AG09319 (cell line): ENCODE measurements around the gene IFITM10.

Experiments used
- DNase-seq: peaks from one replicate; pipeline ENCODE4 v3.0.0-alpha.2; 2010; ENCODE audit warnings: low read depth; ENCODE audit errors: extremely low read depth
- TF ChIP-seq, protein P1 (sequence below): IDR thresholded peaks from 2 replicates; pipeline ENCODE4 v1.5.1; 2011; ENCODE audit warnings: low read depth, mild to moderate bottlenecking, inconsistent platforms, low read length, moderate library complexity

IFITM10 gene

DNA sequence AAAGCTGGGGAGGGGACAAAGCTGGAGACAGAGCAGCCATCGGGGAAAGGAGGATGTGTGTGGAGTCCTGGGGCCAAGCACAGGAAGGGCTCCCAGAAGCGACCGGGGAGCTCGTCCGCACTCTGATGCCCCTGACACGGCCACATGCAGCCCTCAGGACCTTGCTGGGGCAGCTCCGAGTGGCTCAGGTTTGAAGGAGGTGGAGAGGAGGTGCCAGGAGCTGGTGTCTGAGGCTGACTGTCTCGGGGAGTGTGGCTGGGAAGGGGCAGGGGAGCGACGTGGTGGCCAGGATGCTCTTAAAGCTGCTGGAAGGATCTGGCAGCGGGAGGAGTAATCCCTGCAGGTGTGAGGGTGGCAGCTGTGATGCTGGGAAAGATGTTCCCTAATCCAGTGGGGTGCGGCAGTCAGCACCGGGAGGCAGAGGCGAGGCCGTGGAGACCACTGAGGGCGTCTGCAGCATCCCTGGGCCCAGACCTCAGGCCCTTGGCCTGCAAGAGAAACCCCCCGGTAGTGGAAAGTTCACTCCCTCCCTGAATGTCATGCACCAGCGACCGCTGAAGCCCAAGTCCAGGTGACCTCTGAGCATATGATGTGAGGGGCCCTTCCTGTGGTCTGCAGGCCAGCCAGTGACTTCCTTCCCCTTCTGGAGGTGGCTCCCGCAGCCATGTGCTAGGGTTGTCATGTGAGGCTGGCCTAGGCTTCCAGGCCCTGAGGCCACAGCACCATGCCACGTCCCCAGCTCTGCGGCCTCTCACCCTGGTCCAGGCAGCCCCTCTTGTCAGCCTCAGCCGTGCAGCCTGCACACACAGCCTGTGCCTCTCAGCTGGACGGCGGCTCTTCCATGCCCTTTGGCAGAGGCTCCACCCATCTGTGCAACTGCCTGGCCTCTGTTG lies 30.6 kb upstream of the IFITM10 start:
- TF ChIP-seq, protein P1, sequence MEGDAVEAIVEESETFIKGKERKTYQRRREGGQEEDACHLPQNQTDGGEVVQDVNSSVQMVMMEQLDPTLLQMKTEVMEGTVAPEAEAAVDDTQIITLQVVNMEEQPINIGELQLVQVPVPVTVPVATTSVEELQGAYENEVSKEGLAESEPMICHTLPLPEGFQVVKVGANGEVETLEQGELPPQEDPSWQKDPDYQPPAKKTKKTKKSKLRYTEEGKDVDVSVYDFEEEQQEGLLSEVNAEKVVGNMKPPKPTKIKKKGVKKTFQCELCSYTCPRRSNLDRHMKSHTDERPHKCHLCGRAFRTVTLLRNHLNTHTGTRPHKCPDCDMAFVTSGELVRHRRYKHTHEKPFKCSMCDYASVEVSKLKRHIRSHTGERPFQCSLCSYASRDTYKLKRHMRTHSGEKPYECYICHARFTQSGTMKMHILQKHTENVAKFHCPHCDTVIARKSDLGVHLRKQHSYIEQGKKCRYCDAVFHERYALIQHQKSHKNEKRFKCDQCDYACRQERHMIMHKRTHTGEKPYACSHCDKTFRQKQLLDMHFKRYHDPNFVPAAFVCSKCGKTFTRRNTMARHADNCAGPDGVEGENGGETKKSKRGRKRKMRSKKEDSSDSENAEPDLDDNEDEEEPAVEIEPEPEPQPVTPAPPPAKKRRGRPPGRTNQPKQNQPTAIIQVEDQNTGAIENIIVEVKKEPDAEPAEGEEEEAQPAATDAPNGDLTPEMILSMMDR = no peak
- no peak for DNase-seq

DNA sequence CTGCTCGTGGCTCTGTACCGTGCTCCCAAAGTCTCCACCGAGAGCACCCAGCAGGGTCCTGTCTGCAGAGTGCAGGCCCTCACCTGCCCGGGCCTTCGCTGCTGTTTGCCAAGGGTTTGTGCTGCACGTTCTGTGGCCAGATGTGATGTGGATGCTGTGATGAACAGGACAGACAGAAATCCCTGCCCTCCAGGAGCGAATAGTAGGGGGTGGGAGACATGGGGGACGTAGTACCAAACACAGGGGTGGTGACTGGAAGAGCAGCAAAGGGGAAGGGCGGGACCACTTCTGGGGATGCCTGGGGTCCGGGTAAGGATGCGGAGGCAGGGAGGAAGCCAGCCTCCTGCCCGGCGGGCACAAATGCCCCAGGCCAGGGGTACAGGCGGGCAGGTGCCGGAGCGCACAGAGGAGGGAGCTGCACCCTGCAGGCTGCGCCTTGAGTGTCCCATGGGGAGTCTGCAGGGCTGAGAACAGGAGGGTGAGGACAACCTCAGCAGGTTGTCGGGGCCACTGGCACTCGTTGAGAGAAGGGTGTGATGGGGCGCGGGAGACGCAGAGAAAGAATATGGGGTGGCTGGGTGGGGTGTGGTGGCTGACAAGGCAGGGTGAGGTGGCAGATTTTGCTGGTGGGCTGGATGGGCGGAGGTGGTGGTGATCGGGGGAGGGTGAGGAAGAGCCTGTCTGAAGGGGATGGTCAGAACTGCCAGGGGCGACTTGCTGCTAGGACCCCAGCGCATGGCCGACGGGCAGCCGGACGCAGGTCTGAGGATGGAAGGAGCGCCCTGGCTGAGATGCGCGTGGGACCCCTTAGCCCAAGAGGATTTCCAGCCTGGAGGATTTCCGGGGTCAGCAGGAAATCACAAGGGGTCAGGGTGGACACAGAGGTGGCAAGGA lies 29.7 kb upstream of the IFITM10 start:
- TF ChIP-seq, protein P1 = no peak
- no peak for DNase-seq

- TF ChIP-seq, protein P1 = no peak
- no peak for DNase-seq
These were observed 28.8 kb upstream of the IFITM10 start for GRCh38 chr11:1779034-1779805.

DNA sequence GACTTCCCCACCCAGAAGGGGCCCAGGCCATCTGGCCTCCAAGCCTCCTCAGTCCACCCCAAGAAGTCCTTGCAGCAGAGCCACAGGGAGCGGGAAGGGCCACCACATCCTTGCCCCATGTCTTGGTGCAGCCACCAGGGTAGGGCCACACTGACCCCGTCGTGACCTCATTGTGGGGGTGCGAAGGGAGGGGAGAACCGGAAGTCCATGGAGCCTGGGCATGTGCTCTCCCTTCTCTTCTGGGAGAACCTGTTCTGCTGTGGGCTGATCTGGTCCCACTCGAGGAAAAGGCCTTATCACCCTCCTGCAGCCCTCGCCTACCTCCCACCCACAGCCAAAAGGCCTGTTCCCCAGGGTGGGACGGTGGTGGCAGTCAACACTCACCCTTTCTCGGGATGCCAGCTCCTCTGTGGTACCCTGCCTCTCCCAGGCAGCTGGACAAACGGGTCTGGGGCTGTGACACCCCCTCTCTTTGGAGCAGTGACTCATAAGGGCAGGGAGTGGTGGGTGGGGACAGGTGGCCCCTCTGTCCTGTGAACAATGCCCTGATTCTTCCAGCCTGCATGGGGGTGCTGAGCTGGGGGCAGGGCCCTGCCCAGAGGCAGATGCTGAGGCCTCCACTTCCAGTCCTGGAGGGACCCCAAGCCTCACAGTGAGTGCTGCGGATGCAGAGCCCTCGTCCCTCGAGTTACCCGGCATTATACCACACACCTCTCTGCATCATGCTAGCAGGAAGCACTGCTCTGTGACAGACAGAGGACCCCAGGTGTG lies 27.9 kb upstream of the IFITM10 start:
- no peak for DNase-seq
- TF ChIP-seq, protein P1 = no peak

DNA sequence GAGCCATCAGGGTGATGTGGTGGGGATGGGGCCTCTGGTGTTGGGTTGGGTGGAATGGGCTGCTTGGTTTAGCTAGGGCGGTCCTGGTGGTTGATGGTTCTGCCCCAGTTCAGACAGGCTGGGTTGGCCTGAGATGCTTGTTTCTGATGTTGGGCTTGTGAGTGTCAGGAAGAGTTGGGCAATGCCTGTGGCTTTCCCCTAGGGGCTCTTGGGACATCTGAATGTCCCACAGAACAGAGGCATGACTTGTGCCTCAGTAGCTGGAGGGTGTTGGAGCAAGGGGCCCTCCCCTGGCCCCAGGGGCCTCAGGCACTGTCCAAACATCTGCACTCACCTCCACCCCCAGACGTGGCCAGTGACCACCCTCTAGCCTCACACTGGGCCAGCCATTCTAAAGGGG lies 27.3 kb upstream of the IFITM10 start:
- no peak for DNase-seq

More for the DNA sequence above, 27.3 kb upstream of the IFITM10 start:
- TF ChIP-seq, protein P1 = no peak
